Mammary epithelial cell (primary cell): ENCODE data around the gene HAO2.

ENCODE experiments used
- EZH2 ChIP-seq: IDR thresholded peaks from 2 replicates; pipeline ENCODE4 v1.6.1; 2012; ENCODE audit warnings: low read length, inconsistent platforms, borderline replicate concordance
- TF ChIP-seq, protein P1 (sequence below), 2 donors: IDR thresholded peaks in 1 of 2; conservative IDR thresholded peaks in 1 of 2; 2 replicates each; pipeline ENCODE4 v1.5.1; 2011 to 2012; ENCODE audit warnings: inconsistent platforms in 2 of 2, low read length in 2 of 2, mild to moderate bottlenecking in 2 of 2, control low read depth in 1 of 2, low read depth in 1 of 2; ENCODE audit not compliant: insufficient read depth in 1 of 2; ENCODE audit errors: extremely low read depth in 1 of 2

DNA sequence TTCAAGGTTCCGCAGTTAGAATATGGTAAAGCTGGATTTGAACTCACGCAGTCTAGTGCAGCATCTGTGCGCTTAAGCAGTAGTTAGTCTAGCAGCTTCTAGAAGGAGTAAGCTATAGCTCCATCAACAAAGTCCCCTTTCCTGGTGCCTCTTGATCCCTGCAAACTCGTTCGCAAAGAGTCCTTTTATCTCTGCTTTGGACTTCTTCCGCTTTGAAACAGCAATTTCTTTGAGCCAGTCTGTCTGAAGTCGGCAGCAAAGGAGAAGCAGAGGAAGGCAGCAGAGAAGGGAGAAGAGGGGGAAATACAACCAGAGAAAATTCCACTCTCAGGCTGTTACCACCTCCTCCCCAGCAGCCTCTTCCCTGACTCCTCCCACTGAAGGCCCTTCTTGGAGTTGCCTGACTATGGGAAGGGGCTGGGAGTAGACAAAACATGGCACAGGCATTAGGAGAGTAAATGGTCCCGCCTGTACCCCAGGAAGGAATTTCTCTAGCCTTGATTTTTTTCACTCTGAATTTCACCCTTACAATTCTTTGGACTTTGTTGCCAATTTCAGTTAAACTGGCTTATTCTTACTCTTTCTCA is 72.2 kb downstream of the HAO2 start:
- TF ChIP-seq, protein P1, sequence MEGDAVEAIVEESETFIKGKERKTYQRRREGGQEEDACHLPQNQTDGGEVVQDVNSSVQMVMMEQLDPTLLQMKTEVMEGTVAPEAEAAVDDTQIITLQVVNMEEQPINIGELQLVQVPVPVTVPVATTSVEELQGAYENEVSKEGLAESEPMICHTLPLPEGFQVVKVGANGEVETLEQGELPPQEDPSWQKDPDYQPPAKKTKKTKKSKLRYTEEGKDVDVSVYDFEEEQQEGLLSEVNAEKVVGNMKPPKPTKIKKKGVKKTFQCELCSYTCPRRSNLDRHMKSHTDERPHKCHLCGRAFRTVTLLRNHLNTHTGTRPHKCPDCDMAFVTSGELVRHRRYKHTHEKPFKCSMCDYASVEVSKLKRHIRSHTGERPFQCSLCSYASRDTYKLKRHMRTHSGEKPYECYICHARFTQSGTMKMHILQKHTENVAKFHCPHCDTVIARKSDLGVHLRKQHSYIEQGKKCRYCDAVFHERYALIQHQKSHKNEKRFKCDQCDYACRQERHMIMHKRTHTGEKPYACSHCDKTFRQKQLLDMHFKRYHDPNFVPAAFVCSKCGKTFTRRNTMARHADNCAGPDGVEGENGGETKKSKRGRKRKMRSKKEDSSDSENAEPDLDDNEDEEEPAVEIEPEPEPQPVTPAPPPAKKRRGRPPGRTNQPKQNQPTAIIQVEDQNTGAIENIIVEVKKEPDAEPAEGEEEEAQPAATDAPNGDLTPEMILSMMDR (conservative IDR thresholded peaks at IDR 0.05 in 1 of 2, IDR thresholded peaks at IDR 0.05 in 1 of 2; ENCODE audit: extremely low read depth in 1 of 2, insufficient read depth in 1 of 2, low read depth in 1 of 2, low read length in 2 of 2): no peak
- TF ChIP-seq EZH2: no peak
